B cell (primary cell): ENCODE data around the gene PLA2G4D. TPM values are rescaled to one million over a fixed set of nuclear protein-coding genes. Genes with fewer than 3 reads are reported as not detected.

ENCODE experiments used
- ATAC-seq: fragments of 200-7000 bp; cut with Tn5 transposase; one replicate; pipeline ENCODE4 v1.10.0; 2021; ENCODE audit warnings: low read depth, mild to moderate bottlenecking, moderate number of reproducible peaks, moderate library complexity
- CTCF ChIA-PET: fragments of 350-600 bp; sonication (Branson Sonifier 250); formaldehyde crosslinking; loops from one replicate; lab custom pipeline; 2021; ENCODE audit warnings: antibody characterized with exemption, inconsistent platforms; lab: Charles Lee
- POLR2A ChIA-PET: fragments of 350-600 bp; sonication (Branson Sonifier 250); formaldehyde crosslinking; loops from one replicate; lab custom pipeline; 2021; ENCODE audit warnings: antibody characterized with exemption; lab: Charles Lee
- DNase-seq: peaks from one replicate; pipeline ENCODE4 v3.0.0; 2013
- H2AFZ ChIP-seq: 2 replicates; pipeline ENCODE4 v1.6.1; 2012; ENCODE audit warnings: mild to moderate bottlenecking, low read depth, low read length; ENCODE audit not compliant: insufficient read depth, poor library complexity, severe bottlenecking
- H3K27ac ChIP-seq, 2 donors: 1 replicate in 1 of 2; 2 replicates in 1 of 2; pipeline ENCODE4 v1.5.1; 2012 to 2013; ENCODE audit warnings: low read length in 2 of 2, mild to moderate bottlenecking in 2 of 2, moderate library complexity in 1 of 2
- H3K27me3 ChIP-seq, 4 experiments: fragments of 200-600 bp in 1 of 4; sonication (generic) in 1 of 4; replicated peaks in 1 of 4; 1 replicate in 2 of 4; 2 replicates in 2 of 4; pipeline versions ENCODE4 v1.6.1 to v1.7.0; 2013 to 2016; ENCODE audit warnings: low read length in 3 of 4, mild to moderate bottlenecking in 2 of 4, mixed read lengths in 1 of 4, moderate library complexity in 1 of 4; ENCODE audit not compliant: insufficient read depth in 4 of 4, control insufficient read depth in 3 of 4; ENCODE audit errors: control extremely low read depth in 1 of 4
- H3K36me3 ChIP-seq, 2 experiments: replicated peaks in 1 of 2; 1 replicate in 1 of 2; 2 replicates in 1 of 2; pipeline versions ENCODE4 v1.6.1 to v1.7.1; 2013; ENCODE audit warnings: low read length in 1 of 2; ENCODE audit not compliant: insufficient read depth in 2 of 2, control insufficient read depth in 1 of 2; ENCODE audit errors: control extremely low read depth in 1 of 2, extremely low read depth in 1 of 2
- H3K4me1 ChIP-seq, 2 donors: fragments of 200-600 bp in 1 of 2; sonication (generic) in 1 of 2; 1 replicate in 1 of 2; 2 replicates in 1 of 2; pipeline versions ENCODE4 v1.5.1 to v1.6.1; 2013 to 2017; ENCODE audit warnings: low read length in 2 of 2; ENCODE audit not compliant: control insufficient read depth in 2 of 2, insufficient read depth in 2 of 2
- H3K4me2 ChIP-seq: replicated peaks from 2 replicates; pipeline ENCODE3; 2012; ENCODE audit warnings: mild to moderate bottlenecking, low read depth, low read length; ENCODE audit not compliant: poor library complexity, severe bottlenecking
- H3K4me3 ChIP-seq, 5 experiments: fragments of 200-600 bp in 1 of 5; sonication (generic) in 1 of 5; 1 replicate in 3 of 5; 2 replicates in 2 of 5; pipeline versions ENCODE4 v1.5.1 to v1.7.0; 2011 to 2016; ENCODE audit warnings: low read length in 4 of 5, mild to moderate bottlenecking in 4 of 5, low read depth in 2 of 5, control low read depth in 1 of 5, moderate library complexity in 1 of 5; ENCODE audit not compliant: insufficient read depth in 1 of 5; ENCODE audit errors: control extremely low read depth in 1 of 5, extremely low read depth in 1 of 5
- H3K79me2 ChIP-seq: fragments of 200-600 bp; sonication (generic); one replicate; pipeline ENCODE4 v1.6.0; 2016; ENCODE audit warnings: low read length; ENCODE audit not compliant: control insufficient read depth, insufficient read depth
- H3K9ac ChIP-seq: fragments of 200-600 bp; sonication (generic); 2 replicates; pipeline ENCODE4 v1.6.1; 2017; ENCODE audit warnings: mild to moderate bottlenecking, low read length, moderate library complexity
- H3K9me3 ChIP-seq, 3 donors: one replicate each; pipeline versions ENCODE4 v1.6.1 to v1.7.1; 2013; ENCODE audit warnings: low read length in 2 of 3; ENCODE audit not compliant: control insufficient read depth in 2 of 3, insufficient read depth in 1 of 3; ENCODE audit errors: control extremely low read depth in 1 of 3
- H4K20me1 ChIP-seq: 2 replicates; pipeline ENCODE4 v1.6.0; 2012; ENCODE audit warnings: mild to moderate bottlenecking, low read length; ENCODE audit not compliant: insufficient read depth, control insufficient read depth, poor library complexity, severe bottlenecking
- H3K27ac Mint-ChIP-seq: one replicate; pipeline ENCODE4 v1.8.0; 2021; ENCODE audit warnings: mixed read lengths
- H3K27me3 Mint-ChIP-seq: one replicate; pipeline ENCODE4 v1.8.0; 2021; ENCODE audit warnings: mixed read lengths
- H3K4me1 Mint-ChIP-seq: one replicate; pipeline ENCODE4 v1.8.0; 2021; ENCODE audit warnings: mixed read lengths
- H3K4me3 Mint-ChIP-seq: one replicate; pipeline ENCODE4 v1.8.0; 2021; ENCODE audit warnings: mixed read lengths
- H3K9me3 Mint-ChIP-seq: one replicate; pipeline ENCODE4 v1.8.0; 2022; ENCODE audit warnings: mixed read lengths; ENCODE audit not compliant: insufficient read depth
- EZH2 ChIP-seq: IDR thresholded peaks from 2 replicates; pipeline ENCODE4 v1.6.1; 2012; ENCODE audit warnings: borderline replicate concordance, low read depth, mild to moderate bottlenecking, moderate library complexity, low read length; ENCODE audit not compliant: insufficient read depth, poor library complexity, severe bottlenecking
- WGBS: methylation state at CpG from one replicate; pipeline ENCODE4 v1.1.5; 2013; ENCODE audit warnings: missing lambda C conversion rate; ENCODE audit not compliant: insufficient coverage; 5-methylcytosine and 5-hydroxymethylcytosine counted together
- intact Hi-C: fragments of 100-400 bp; cut with micrococcal nuclease; formaldehyde crosslinking; loops from one replicate; pipeline ENCODE4 v1.10.0; 2022
- polyA plus RNA-seq: library from polyadenylated mRNA; depleted of rRNA; stranded (reverse); fragments of >200 nt; gene quantifications from 2 replicates; pipeline ENCODE4 v1.2.3, GENCODE V29; 2012
- total RNA-seq, 2 donors: library from RNA; stranded (reverse); fragments of 120-200 nt in 1 of 2; gene quantifications; 1 replicate in 1 of 2; 2 replicates in 1 of 2; pipeline versions ENCODE4 v1.2.3 to v1.2.4, GENCODE V29; 2013 to 2022
- TF ChIP-seq, protein P1 (sequence below): fragments of 200-600 bp; IDR thresholded peaks from one replicate; pipeline ENCODE4 v1.8.0; 2022; ENCODE audit warnings: antibody characterized with exemption, mild to moderate bottlenecking

Gene PLA2G4D
- total and polyA plus RNA-seq, 2 donors (not counting 1 experiment from before 2014, with no cell fraction given) = not detected

DNA sequence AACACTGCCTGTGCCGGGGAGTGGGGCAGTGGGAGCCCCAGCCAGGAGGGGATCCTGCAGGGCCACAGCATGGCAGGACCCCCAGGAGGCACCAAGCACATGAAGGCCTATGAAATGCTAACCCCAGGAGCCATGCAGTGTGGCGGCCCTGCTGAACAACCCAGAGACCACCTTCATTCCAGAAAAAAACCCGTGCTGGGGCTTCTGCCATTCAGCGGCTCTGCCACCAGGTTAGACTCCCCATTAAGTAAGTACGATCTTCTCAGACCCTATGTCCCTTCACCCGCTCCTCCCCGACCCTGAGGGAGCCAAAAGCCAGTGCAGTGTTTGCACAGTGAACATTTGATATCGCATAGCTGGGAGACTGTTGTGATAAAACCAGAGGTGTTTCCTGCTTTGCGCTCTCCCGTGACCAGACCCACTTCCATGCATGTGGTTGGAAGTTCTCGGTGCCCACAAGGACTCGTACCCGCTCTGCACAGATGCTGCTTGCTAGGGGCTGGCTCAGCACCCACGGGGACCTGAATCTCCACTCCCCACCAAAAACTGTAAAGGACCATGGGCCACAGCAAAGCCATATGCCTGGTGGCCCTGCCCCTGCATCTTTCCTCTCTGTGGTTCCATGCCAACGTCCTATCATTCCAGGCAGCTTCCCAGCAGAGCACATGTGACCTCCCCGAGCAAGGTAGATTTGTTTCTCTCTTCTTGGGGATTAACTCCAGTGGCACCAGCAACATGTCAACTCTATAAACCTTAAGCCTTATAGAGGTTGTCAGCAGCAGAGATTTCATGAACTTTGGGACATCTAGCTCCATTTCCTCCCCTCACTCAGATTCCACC is 5.3 kb downstream of the PLA2G4D start:
- Mint-ChIP-seq H3K27ac (no peak overlapping the region), H3K4me3 (no peak overlapping the region), H3K9me3 (no peaks in the 10 kb centered on the region), H3K27me3 (peaks cover 27% of the 10 kb centered on the region), H3K4me1 (peaks cover 4% of the 10 kb centered on the region)
- TF ChIP-seq, protein P1, sequence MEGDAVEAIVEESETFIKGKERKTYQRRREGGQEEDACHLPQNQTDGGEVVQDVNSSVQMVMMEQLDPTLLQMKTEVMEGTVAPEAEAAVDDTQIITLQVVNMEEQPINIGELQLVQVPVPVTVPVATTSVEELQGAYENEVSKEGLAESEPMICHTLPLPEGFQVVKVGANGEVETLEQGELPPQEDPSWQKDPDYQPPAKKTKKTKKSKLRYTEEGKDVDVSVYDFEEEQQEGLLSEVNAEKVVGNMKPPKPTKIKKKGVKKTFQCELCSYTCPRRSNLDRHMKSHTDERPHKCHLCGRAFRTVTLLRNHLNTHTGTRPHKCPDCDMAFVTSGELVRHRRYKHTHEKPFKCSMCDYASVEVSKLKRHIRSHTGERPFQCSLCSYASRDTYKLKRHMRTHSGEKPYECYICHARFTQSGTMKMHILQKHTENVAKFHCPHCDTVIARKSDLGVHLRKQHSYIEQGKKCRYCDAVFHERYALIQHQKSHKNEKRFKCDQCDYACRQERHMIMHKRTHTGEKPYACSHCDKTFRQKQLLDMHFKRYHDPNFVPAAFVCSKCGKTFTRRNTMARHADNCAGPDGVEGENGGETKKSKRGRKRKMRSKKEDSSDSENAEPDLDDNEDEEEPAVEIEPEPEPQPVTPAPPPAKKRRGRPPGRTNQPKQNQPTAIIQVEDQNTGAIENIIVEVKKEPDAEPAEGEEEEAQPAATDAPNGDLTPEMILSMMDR = no peak
- no peak for TF ChIP-seq EZH2
- H3K9me3 ChIP-seq = no peaks in the 10 kb centered on the region
- no peak for DNase-seq
- H3K36me3 ChIP-seq = no peaks in the 10 kb centered on the region
- H3K9ac ChIP-seq = no peak overlapping the region
- peaks cover 0 to 15% (median 0%) of the 10 kb centered on the region in 4 experiments for H3K27me3 ChIP-seq
- no peaks in the 10 kb centered on the region for H4K20me1 ChIP-seq
- WGBS = 42% methylated on average over 16 of the region's 16 CpGs
- H3K79me2 ChIP-seq = no peaks in the 10 kb centered on the region
- no peak overlapping the region for H3K4me3 ChIP-seq
- H3K27ac ChIP-seq = no peak overlapping the region
- intact Hi-C loops = no loop called here
- no peak overlapping the region for H3K4me2 ChIP-seq
- ATAC-seq = no peak
- ChIA-PET POLR2A (no interaction called here), CTCF (no interaction called here)
- peaks cover 0 to 7% of the 10 kb centered on the region in 2 donors for H3K4me1 ChIP-seq
- no peak overlapping the region for H2AFZ ChIP-seq
